ENCODE results near the gene GPR35. TPM values are rescaled to one million over a fixed set of nuclear protein-coding genes. Genes with fewer than 3 reads are reported as not detected.

The GPR35 gene
- 0.35 and 2.2 TPM in 2 replicates for total RNA-seq (2014; rRNA removed; shearing (Covaris generic); ENCODE audit: low replicate concordance)

GRCh38 chr2:240624950-240625621, at the start of gene GPR35:
Gene GPR35 (plus strand): TSS chr2:240625480. CDS start chr2:240629953, 4,473 bp downstream.
- no peak within 1 kb of the TSS for H3K4me3 ChIP-seq

GRCh38 chr2:240576036-240576435, 49.2 kb upstream of the GPR35 start:
- H3K36me3 ChIP-seq: peaks cover 8% of the 10 kb centered on the region; the same call in 1 of the 2 replicates
- no peak for DNase-seq
- no peak overlapping the region for H3K4me3 ChIP-seq
- H3K27me3 ChIP-seq: no peaks in the 10 kb centered on the region
- H3K9me3 ChIP-seq: no peaks in the 10 kb centered on the region

More at GRCh38 chr2:240624950-240625621, at the start of gene GPR35:
- Histone ChIP-seq H3K9me3 (no peaks in the 10 kb centered on the region), H3K36me3 (no peaks in the 10 kb centered on the region), H3K27me3 (no peaks in the 10 kb centered on the region)
- DNase-seq: no peak

- Histone ChIP-seq H3K9me3 (no peaks in the 10 kb centered on the region), H3K4me3 (no peak overlapping the region), H3K36me3 (peaks cover 8% of the 10 kb centered on the region; the same call in 1 of the 2 replicates), H3K27me3 (no peaks in the 10 kb centered on the region)
- DNase-seq: no peak
Observed at GRCh38 chr2:240576436-240577205, 48.7 kb upstream of the GPR35 start.

DNA sequence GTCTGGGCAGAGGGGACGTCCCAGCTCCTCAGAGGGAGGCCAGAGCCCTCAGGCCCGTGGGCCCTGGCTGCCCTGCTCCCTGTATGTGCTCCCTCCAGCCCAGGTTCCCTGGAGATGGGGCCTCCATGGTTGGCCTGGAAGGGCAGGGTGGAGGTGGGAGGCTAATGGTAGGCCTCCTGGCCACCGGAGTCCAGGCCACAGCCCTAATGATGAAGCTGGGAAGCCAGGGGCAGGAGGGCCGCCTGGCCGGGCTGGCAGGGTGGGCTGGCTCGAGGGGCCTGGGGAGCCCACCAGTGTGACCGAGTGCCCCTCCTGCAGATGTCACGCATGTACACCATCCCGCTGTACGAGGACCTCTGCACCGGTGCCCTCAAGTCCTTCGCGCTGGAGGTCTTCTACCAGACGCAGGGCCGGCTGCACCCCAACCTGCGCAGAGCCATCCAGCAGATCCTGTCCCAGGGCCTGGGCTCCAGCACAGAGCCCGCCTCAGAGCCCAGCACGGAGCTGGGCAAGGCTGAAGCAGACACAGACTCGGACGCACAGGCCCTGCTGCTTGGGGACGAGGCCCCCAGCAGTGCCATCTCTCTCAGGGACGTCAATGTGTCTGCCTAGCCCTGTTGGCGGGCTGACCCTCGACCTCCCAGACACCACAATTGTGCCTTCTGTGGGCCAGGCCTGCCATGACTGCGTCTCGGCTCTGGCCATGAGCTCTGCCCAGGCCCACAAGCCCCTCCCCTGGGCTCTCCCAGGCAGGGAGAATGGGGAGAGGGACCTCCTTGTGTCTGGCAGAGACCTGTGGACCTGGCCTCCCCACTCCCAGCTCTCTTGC, 47.8 kb upstream of the GPR35 start:
- no peak overlapping the region for H3K4me3 ChIP-seq
- H3K36me3 ChIP-seq: peaks cover 8% of the 10 kb centered on the region; the same call in 1 of the 2 replicates
- no peaks in the 10 kb centered on the region for H3K27me3 ChIP-seq
- no peak for DNase-seq
- no peaks in the 10 kb centered on the region for H3K9me3 ChIP-seq

- Histone ChIP-seq H3K27me3 (no peaks in the 10 kb centered on the region), H3K9me3 (no peaks in the 10 kb centered on the region), H3K36me3 (peaks cover 8% of the 10 kb centered on the region; the same call in 1 of the 2 replicates), H3K4me3 (no peak overlapping the region)
- no peak for DNase-seq
Observed at GRCh38 chr2:240578110-240578450, 47.2 kb upstream of the GPR35 start.

GRCh38 chr2:240578488-240578887, 46.8 kb upstream of the GPR35 start:
- DNase-seq: no peak
- peaks cover 10% of the 10 kb centered on the region; the same call in 1 of the 2 replicates for H3K36me3 ChIP-seq
- no peak overlapping the region for H3K4me3 ChIP-seq
- no peaks in the 10 kb centered on the region for H3K9me3 ChIP-seq
- no peaks in the 10 kb centered on the region for H3K27me3 ChIP-seq

DNA sequence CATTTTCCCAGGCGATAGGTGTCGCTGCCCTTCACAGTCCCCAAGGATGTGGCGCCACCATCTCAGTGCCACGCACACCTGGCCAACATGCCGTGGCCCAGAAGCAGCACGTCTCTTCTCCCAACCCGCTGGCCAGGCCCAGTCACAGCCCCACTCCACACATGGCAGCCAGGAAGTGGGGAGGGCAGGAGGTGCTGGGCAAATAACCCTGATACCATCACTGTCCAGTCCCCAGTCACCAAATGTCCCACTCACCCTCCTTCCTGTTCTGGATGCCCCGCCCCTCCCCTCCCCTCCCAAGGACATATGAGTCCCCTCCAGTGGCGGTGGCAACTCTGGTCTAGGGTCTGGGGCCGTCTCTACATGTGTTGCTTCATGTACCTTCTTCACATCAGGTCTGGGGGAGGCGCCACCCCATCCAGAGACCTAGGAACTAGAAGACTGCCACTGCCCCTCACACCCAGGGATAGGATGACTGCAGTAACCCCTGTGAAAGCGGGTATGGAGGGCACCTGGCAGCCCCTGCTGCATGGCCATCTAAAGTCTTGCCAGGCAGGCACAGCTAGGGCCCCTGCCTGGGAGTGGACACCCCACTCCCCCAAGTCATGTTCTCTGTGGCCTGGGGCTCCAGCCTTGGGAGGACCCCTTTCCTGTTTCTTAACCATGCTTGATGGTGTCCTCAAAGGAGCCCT, 46.1 kb upstream of the GPR35 start:
- DNase-seq: no peak
- Histone ChIP-seq H3K9me3 (no peaks in the 10 kb centered on the region), H3K4me3 (no peak overlapping the region), H3K36me3 (peaks cover 11% of the 10 kb centered on the region; the same call in 1 of the 2 replicates), H3K27me3 (no peaks in the 10 kb centered on the region)

DNA sequence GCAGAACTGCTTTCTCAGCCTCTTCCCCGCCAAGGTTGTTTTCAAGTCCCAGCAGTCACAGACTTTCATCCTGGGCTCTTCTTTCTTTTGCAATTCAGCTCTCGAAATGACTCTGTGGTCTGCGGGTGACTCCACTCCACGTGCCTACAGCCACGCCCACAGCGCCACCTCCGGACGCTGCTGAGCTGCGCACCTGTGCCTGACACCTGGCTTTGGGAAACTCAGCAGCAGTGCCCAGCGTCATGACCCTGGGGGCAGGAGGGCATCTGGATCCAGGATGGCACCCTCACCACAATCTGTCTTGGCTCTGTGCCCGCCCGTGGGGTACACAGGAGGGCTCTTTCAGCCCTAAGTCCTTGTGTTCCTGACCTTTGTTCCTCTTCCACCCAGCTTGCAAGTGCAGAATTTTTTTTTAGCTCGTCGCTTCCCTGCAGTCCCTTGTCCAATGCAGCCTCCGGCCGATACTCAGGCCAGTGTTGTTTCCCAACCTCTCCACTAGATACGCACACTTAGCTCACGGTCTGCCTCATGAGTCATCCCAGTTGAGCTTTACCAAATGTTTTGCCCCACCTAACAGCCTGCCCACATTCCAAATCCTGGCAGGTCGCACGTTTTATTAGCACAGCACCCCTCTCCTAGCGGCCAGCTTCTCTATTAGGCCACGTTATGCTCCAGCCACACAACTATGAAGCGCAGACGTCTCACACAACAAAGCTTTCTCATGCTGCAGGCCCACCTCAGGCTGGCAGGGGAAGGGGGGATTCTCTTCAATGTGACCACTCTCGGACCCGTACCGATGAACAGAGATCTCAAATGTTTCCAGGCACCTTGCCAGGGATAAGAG, 45.3 kb upstream of the GPR35 start:
- H3K27me3 ChIP-seq: no peaks in the 10 kb centered on the region
- no peak overlapping the region for H3K4me3 ChIP-seq
- H3K36me3 ChIP-seq: peaks cover 10% of the 10 kb centered on the region
- DNase-seq: peak; percentile 92
- H3K9me3 ChIP-seq: no peaks in the 10 kb centered on the region

- peaks cover 14% of the 10 kb centered on the region for H3K36me3 ChIP-seq
- no peaks in the 10 kb centered on the region for H3K27me3 ChIP-seq
- no peak for DNase-seq
- no peak overlapping the region for H3K4me3 ChIP-seq
- no peaks in the 10 kb centered on the region for H3K9me3 ChIP-seq
Observed at GRCh38 chr2:240581811-240582210, 43.5 kb upstream of the GPR35 start.

DNA sequence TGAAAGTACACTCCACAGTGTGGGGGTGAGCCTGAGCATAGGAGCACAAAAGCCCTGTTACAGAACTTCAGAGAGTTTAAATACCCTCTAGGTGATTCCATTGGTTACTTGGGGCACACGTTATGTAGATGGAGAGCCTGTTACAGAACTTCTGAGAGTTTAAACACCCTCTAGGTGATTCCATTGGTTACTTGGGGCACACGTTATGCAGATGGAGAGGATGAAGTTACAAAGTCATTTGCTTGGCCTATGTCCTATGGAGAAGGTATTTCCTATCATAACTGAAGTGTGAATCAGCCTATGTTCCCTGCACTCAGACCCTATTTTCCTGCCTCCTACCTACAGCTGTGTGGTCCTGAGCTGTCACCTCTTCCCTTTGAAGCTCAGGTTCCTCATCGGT, 42.5 kb upstream of the GPR35 start:
- H3K27me3 ChIP-seq: no peaks in the 10 kb centered on the region
- no peak for DNase-seq
- no peak overlapping the region for H3K4me3 ChIP-seq
- H3K36me3 ChIP-seq: peaks cover 14% of the 10 kb centered on the region
- no peaks in the 10 kb centered on the region for H3K9me3 ChIP-seq

- peaks cover 10% of the 10 kb centered on the region for H3K36me3 ChIP-seq
Observed at GRCh38 chr2:240583774-240584173, 41.5 kb upstream of the GPR35 start.

GRCh38 chr2:240584486-240585031, 40.7 kb upstream of the GPR35 start:
- peak overlapping the region; percentile 85 for H3K4me3 ChIP-seq
- no peaks in the 10 kb centered on the region for H3K27me3 ChIP-seq
- peak; percentile 55 for DNase-seq

More at GRCh38 chr2:240583774-240584173, 41.5 kb upstream of the GPR35 start:
- no peak for DNase-seq
- Histone ChIP-seq H3K27me3 (no peaks in the 10 kb centered on the region), H3K4me3 (no peak overlapping the region), H3K9me3 (no peaks in the 10 kb centered on the region)

DNA sequence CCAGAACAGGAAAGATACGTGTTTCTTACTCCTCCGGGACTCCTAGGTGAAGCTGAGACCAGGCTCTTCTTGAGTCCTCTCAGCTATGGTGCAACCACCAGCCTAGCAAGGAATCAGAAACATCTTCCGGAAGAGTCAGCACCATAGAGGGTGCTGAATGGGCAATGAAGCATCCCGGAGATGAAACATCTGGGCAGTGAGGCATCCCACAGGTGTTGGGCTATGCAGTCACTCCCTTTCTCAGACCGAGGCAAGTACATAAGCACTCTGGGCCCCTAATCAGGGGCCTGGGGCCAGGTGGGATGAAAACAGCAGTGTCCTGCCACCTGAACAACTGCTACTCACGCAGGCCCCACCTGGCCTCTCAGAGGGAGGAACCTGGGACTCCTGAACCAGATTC, 40.2 kb upstream of the GPR35 start:
- Histone ChIP-seq H3K9me3 (no peaks in the 10 kb centered on the region), H3K4me3 (peak overlapping the region; percentile 85), H3K36me3 (peaks cover 11% of the 10 kb centered on the region), H3K27me3 (no peaks in the 10 kb centered on the region)
- no peak for DNase-seq

More at GRCh38 chr2:240584486-240585031, 40.7 kb upstream of the GPR35 start:
- H3K9me3 ChIP-seq: no peaks in the 10 kb centered on the region
- H3K36me3 ChIP-seq: peaks cover 11% of the 10 kb centered on the region

DNA sequence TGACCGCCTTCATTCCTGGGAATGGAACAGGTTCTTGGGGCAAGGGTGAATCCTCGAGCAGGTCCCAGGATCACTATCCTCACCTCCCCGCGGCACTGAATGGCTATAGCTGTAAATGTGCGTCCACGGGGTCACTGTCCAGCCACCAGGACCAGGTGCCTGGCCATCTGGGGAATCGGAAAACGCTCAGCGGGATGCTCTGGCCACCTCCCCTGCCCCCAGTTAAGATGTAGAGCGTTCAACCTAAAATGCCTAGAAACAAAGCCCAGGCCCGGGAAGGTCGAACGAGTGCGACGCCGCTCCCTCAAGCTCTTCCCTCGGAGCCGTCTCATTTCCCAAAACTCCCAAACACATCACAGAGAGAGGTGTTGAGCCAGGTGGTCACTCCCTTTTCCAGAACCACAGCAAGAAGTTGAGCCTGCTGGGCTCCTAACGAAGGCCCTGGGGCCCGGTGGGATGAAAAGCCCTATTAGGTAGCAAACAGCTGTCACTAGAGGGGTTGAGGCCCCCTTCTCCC, 39.5 kb upstream of the GPR35 start:
- no peaks in the 10 kb centered on the region for H3K27me3 ChIP-seq
- H3K4me3 ChIP-seq: peak overlapping the region; percentile 85
- H3K36me3 ChIP-seq: peaks cover 11% of the 10 kb centered on the region
- no peaks in the 10 kb centered on the region for H3K9me3 ChIP-seq
- DNase-seq: no peak

Measured in MG63 (cell line).